Activated gamma-delta T cell (primary cell): ENCODE data around the gene MYEOV.

Experiments
- DNase-seq: peaks from one replicate; lab custom pipeline; 2025; lab: John Stamatoyannopoulos, UW

The MYEOV gene

GRCh38 chr11:69265911-69266510, 27.9 kb upstream of the MYEOV start:
- no peak for DNase-seq

- DNase-seq = no peak
Observed at GRCh38 chr11:69267395-69267805, 26.6 kb upstream of the MYEOV start.

GRCh38 chr11:69268911-69269310, 25.0 kb upstream of the MYEOV start:
- DNase-seq = no peak

- no peak for DNase-seq
Observed at GRCh38 chr11:69269388-69269787, 24.6 kb upstream of the MYEOV start.

- no peak for DNase-seq
Observed at GRCh38 chr11:69269926-69270697, 23.8 kb upstream of the MYEOV start.

GRCh38 chr11:69270941-69271340, 23.0 kb upstream of the MYEOV start:
- DNase-seq = no peak

- no peak for DNase-seq
Observed at GRCh38 chr11:69272055-69272454, 21.9 kb upstream of the MYEOV start.

- DNase-seq = no peak
Observed at GRCh38 chr11:69272831-69273485, 21.0 kb upstream of the MYEOV start.

- no peak for DNase-seq
Observed at GRCh38 chr11:69273571-69273970, 20.4 kb upstream of the MYEOV start.

- DNase-seq = no peak
Observed at GRCh38 chr11:69274531-69275016, 19.4 kb upstream of the MYEOV start.

- DNase-seq = no peak
Observed at GRCh38 chr11:69275178-69275577, 18.8 kb upstream of the MYEOV start.

GRCh38 chr11:69276165-69276564, 17.8 kb upstream of the MYEOV start:
- DNase-seq = no peak

GRCh38 chr11:69277074-69277809, 16.7 kb upstream of the MYEOV start:
- DNase-seq = no peak

- DNase-seq = no peak
Observed at GRCh38 chr11:69278091-69278867, 15.7 kb upstream of the MYEOV start.

- no peak for DNase-seq
Observed at GRCh38 chr11:69280451-69280850, 13.5 kb upstream of the MYEOV start.

GRCh38 chr11:69280994-69281393, 13.0 kb upstream of the MYEOV start:
- no peak for DNase-seq

GRCh38 chr11:69283446-69283845, 10.5 kb upstream of the MYEOV start:
- DNase-seq = no peak

- no peak for DNase-seq
Observed at GRCh38 chr11:69284081-69284511, 9.9 kb upstream of the MYEOV start.

- DNase-seq = no peak
Observed at GRCh38 chr11:69285091-69285490, 8.9 kb upstream of the MYEOV start.

GRCh38 chr11:69285766-69286165, 8.2 kb upstream of the MYEOV start:
- DNase-seq = no peak
